ENCODE data around the gene FGF23. TPM values are rescaled to one million over a fixed set of nuclear protein-coding genes. Genes with fewer than 3 reads are reported as not detected.

FGF23 gene
- polyA plus RNA-seq, 1 donor (not counting 4 experiments of a cell fraction or from before 2014, with no cell fraction given), result not detected

GRCh38 chr12:4331842-4332241, 47.7 kb downstream of the FGF23 start:
- no peaks in the 10 kb centered on the region for H3K9me1 ChIP-seq (ENCODE audit: control insufficient read depth, extremely low read depth, insufficient read depth, low read length)
- H3K27me3 ChIP-seq (ENCODE audit: control insufficient read depth, extremely low read depth, insufficient read depth, low read length), result no peaks in the 10 kb centered on the region
- no peak for TF ChIP-seq CTCF (optimal IDR thresholded peaks at IDR 0.05 in 1 of 3, IDR thresholded peaks at IDR 0.05 in 1 of 3, conservative IDR thresholded peaks at IDR 0.05 in 1 of 3; ENCODE audit: extremely low read depth in 1 of 3, insufficient read depth in 2 of 3, low read length in 3 of 3)
- no peak for TF ChIP-seq EZH2 (IDR thresholded peaks at IDR 0.05; ENCODE audit: low read length)
- peaks cover 71% of the 10 kb centered on the region for H3K79me2 ChIP-seq (ENCODE audit: control insufficient read depth, insufficient read depth, low read length)
- peaks cover 3% of the 10 kb centered on the region for H4K20me1 ChIP-seq (ENCODE audit: control insufficient read depth, extremely low read depth, insufficient read depth, low read length)
- H3K9ac ChIP-seq (ENCODE audit: control insufficient read depth, extremely low read depth, insufficient read depth, low read length), result no peak overlapping the region
- H3K9me3 ChIP-seq (ENCODE audit: control insufficient read depth, low read depth, low read length), result no peaks in the 10 kb centered on the region
- dilution Hi-C loops (cut with MboI; ENCODE audit: extremely low pct_ligation_motif_present, low sequenced_read_pairs), result no loop called here
- peaks cover 13 to 17% of the 10 kb centered on the region in 2 experiments for H3K36me3 ChIP-seq (ENCODE audit: control insufficient read depth in 2 of 2, extremely low read depth in 1 of 2, insufficient read depth in 2 of 2, low read length in 2 of 2)
- DNase-seq (ENCODE audit: low read depth, low spot score) (no peak), FAIRE-seq (no peak)
- no peak overlapping the region for H3K27ac ChIP-seq (ENCODE audit: control insufficient read depth, insufficient read depth, low read length)
- H3K4me1 ChIP-seq (ENCODE audit: control insufficient read depth, extremely low read depth, insufficient read depth, low read length), result peaks cover 2% of the 10 kb centered on the region
- no peak overlapping the region for H2AFZ ChIP-seq (ENCODE audit: control insufficient read depth, low read length)
- H3K4me2 ChIP-seq (ENCODE audit: control insufficient read depth, extremely low read depth, insufficient read depth, low read depth, low read length), result no peak overlapping the region
- H3K4me3 ChIP-seq (ENCODE audit: control insufficient read depth in 2 of 3, extremely low read depth in 1 of 3, insufficient read depth in 2 of 3, low read depth in 1 of 3, low read length in 3 of 3), result no peak overlapping the region

- Histone ChIP-seq H3K27ac (ENCODE audit: control insufficient read depth, insufficient read depth, low read length) (no peak overlapping the region), H3K36me3 (ENCODE audit: control insufficient read depth in 2 of 2, extremely low read depth in 1 of 2, insufficient read depth in 2 of 2, low read length in 2 of 2) (peaks cover 11 to 15% of the 10 kb centered on the region in 2 experiments), H3K4me3 (ENCODE audit: control insufficient read depth in 2 of 3, extremely low read depth in 1 of 3, insufficient read depth in 2 of 3, low read depth in 1 of 3, low read length in 3 of 3) (no peak overlapping the region), H3K4me1 (ENCODE audit: control insufficient read depth, extremely low read depth, insufficient read depth, low read length) (peaks cover 2% of the 10 kb centered on the region), H3K9me3 (ENCODE audit: control insufficient read depth, low read depth, low read length) (no peaks in the 10 kb centered on the region), H4K20me1 (ENCODE audit: control insufficient read depth, extremely low read depth, insufficient read depth, low read length) (peaks cover 5% of the 10 kb centered on the region), H2AFZ (ENCODE audit: control insufficient read depth, low read length) (no peak overlapping the region), H3K27me3 (ENCODE audit: control insufficient read depth, extremely low read depth, insufficient read depth, low read length) (no peaks in the 10 kb centered on the region), H3K9ac (ENCODE audit: control insufficient read depth, extremely low read depth, insufficient read depth, low read length) (no peak overlapping the region), H3K9me1 (ENCODE audit: control insufficient read depth, extremely low read depth, insufficient read depth, low read length) (no peaks in the 10 kb centered on the region), H3K79me2 (ENCODE audit: control insufficient read depth, insufficient read depth, low read length) (peaks cover 77% of the 10 kb centered on the region), H3K4me2 (ENCODE audit: control insufficient read depth, extremely low read depth, insufficient read depth, low read depth, low read length) (no peak overlapping the region)
- FAIRE-seq, result no peak
- dilution Hi-C loops (cut with MboI; ENCODE audit: extremely low pct_ligation_motif_present, low sequenced_read_pairs), result no loop called here
- no peak for DNase-seq (ENCODE audit: low read depth, low spot score)
- TF ChIP-seq CTCF (optimal IDR thresholded peaks at IDR 0.05 in 1 of 3, IDR thresholded peaks at IDR 0.05 in 1 of 3, conservative IDR thresholded peaks at IDR 0.05 in 1 of 3; ENCODE audit: extremely low read depth in 1 of 3, insufficient read depth in 2 of 3, low read length in 3 of 3) (no peak), EZH2 (IDR thresholded peaks at IDR 0.05; ENCODE audit: low read length) (no peak)
These were observed 48.3 kb downstream of the FGF23 start for GRCh38 chr12:4331221-4331620.
